ENCODE measurements around the gene UCP3. TPM values are rescaled to one million over a fixed set of nuclear protein-coding genes. Genes with fewer than 3 reads are reported as not detected.

The UCP3 gene
- polyA plus RNA-seq, 1 donor (not counting 4 experiments of a cell fraction or from before 2014, with no cell fraction given) = 0.52 TPM

GRCh38 chr11:74000307-74001133 is 8.4 kb downstream of the UCP3 start:
- dilution Hi-C loops (cut with MboI; ENCODE audit: extremely low pct_ligation_motif_present, low sequenced_read_pairs) = no loop called here
- DNase-seq (ENCODE audit: low read depth, low spot score) (no peak), FAIRE-seq (no peak)
- H3K79me2 ChIP-seq (ENCODE audit: control insufficient read depth, insufficient read depth, low read length) = no peaks in the 10 kb centered on the region
- no peaks in the 10 kb centered on the region for H3K9me3 ChIP-seq (ENCODE audit: control insufficient read depth, low read depth, low read length)
- no peaks in the 10 kb centered on the region for H3K4me1 ChIP-seq (ENCODE audit: control insufficient read depth, extremely low read depth, insufficient read depth, low read length)
- no peak overlapping the region for H3K9ac ChIP-seq (ENCODE audit: control insufficient read depth, extremely low read depth, insufficient read depth, low read length)
- peaks cover 0 to 4% of the 10 kb centered on the region in 2 experiments for H3K36me3 ChIP-seq (ENCODE audit: control insufficient read depth in 2 of 2, extremely low read depth in 1 of 2, insufficient read depth in 2 of 2, low read length in 2 of 2)
- H3K27ac ChIP-seq (ENCODE audit: control insufficient read depth, insufficient read depth, low read length) = no peak overlapping the region
- no peaks in the 10 kb centered on the region for H3K9me1 ChIP-seq (ENCODE audit: control insufficient read depth, extremely low read depth, insufficient read depth, low read length)
- H4K20me1 ChIP-seq (ENCODE audit: control insufficient read depth, extremely low read depth, insufficient read depth, low read length) = no peaks in the 10 kb centered on the region
- no peaks in the 10 kb centered on the region for H3K27me3 ChIP-seq (ENCODE audit: control insufficient read depth, extremely low read depth, insufficient read depth, low read length)
- H3K4me2 ChIP-seq (ENCODE audit: control insufficient read depth, extremely low read depth, insufficient read depth, low read depth, low read length) = no peak overlapping the region
- H3K4me3 ChIP-seq (ENCODE audit: control insufficient read depth in 2 of 3, extremely low read depth in 1 of 3, insufficient read depth in 2 of 3, low read depth in 1 of 3, low read length in 3 of 3) = no peak overlapping the region
- no peak overlapping the region for H2AFZ ChIP-seq (ENCODE audit: control insufficient read depth, low read length)
- TF ChIP-seq EZH2 (IDR thresholded peaks at IDR 0.05; ENCODE audit: low read length) = no peak
- TF ChIP-seq CTCF (optimal IDR thresholded peaks at IDR 0.05 in 1 of 3, IDR thresholded peaks at IDR 0.05 in 1 of 3, conservative IDR thresholded peaks at IDR 0.05 in 1 of 3; ENCODE audit: extremely low read depth in 1 of 3, insufficient read depth in 2 of 3, low read length in 3 of 3) = no peak

GRCh38 chr11:73999581-74000306 is 9.1 kb downstream of the UCP3 start:
- no peak overlapping the region for H3K27ac ChIP-seq (ENCODE audit: control insufficient read depth, insufficient read depth, low read length)
- peaks cover 0 to 4% of the 10 kb centered on the region in 2 experiments for H3K36me3 ChIP-seq (ENCODE audit: control insufficient read depth in 2 of 2, extremely low read depth in 1 of 2, insufficient read depth in 2 of 2, low read length in 2 of 2)
- no peak for FAIRE-seq
- no peaks in the 10 kb centered on the region for H3K9me1 ChIP-seq (ENCODE audit: control insufficient read depth, extremely low read depth, insufficient read depth, low read length)
- no peaks in the 10 kb centered on the region for H4K20me1 ChIP-seq (ENCODE audit: control insufficient read depth, extremely low read depth, insufficient read depth, low read length)
- no peak overlapping the region for H3K4me2 ChIP-seq (ENCODE audit: control insufficient read depth, extremely low read depth, insufficient read depth, low read depth, low read length)
- no peaks in the 10 kb centered on the region for H3K4me1 ChIP-seq (ENCODE audit: control insufficient read depth, extremely low read depth, insufficient read depth, low read length)
- TF ChIP-seq EZH2 (IDR thresholded peaks at IDR 0.05; ENCODE audit: low read length) (no peak), CTCF (optimal IDR thresholded peaks at IDR 0.05 in 1 of 3, IDR thresholded peaks at IDR 0.05 in 1 of 3, conservative IDR thresholded peaks at IDR 0.05 in 1 of 3; ENCODE audit: extremely low read depth in 1 of 3, insufficient read depth in 2 of 3, low read length in 3 of 3) (no peak)
- no peak for DNase-seq (ENCODE audit: low read depth, low spot score)
- H3K4me3 ChIP-seq (ENCODE audit: control insufficient read depth in 2 of 3, extremely low read depth in 1 of 3, insufficient read depth in 2 of 3, low read depth in 1 of 3, low read length in 3 of 3) = no peak overlapping the region
- H3K79me2 ChIP-seq (ENCODE audit: control insufficient read depth, insufficient read depth, low read length) = no peaks in the 10 kb centered on the region
- H3K27me3 ChIP-seq (ENCODE audit: control insufficient read depth, extremely low read depth, insufficient read depth, low read length) = no peaks in the 10 kb centered on the region
- no peak overlapping the region for H2AFZ ChIP-seq (ENCODE audit: control insufficient read depth, low read length)
- no peaks in the 10 kb centered on the region for H3K9me3 ChIP-seq (ENCODE audit: control insufficient read depth, low read depth, low read length)
- dilution Hi-C loops (cut with MboI; ENCODE audit: extremely low pct_ligation_motif_present, low sequenced_read_pairs) = no loop called here
- H3K9ac ChIP-seq (ENCODE audit: control insufficient read depth, extremely low read depth, insufficient read depth, low read length) = no peak overlapping the region

All from keratinocyte (primary cell).